Hepatocyte (in vitro differentiated cells): Measurements from ENCODE around the gene MACROH2A1. TPM values are rescaled to one million over a fixed set of nuclear protein-coding genes. Genes with fewer than 3 reads are reported as not detected.
A peak's percentile ranks its signal among the peaks of the same experiment; 100 is the strongest.

Experiments
- DNase-seq: peaks from one replicate; pipeline ENCODE4 v3.0.0-alpha.2; 2016; ENCODE audit warnings: low spot score
- H2AFZ ChIP-seq: fragments of 200-600 bp; sonication (generic); 2 replicates; pipeline ENCODE4 v1.6.0; 2016; ENCODE audit warnings: antibody characterized with exemption, mild to moderate bottlenecking
- H3K27ac ChIP-seq: fragments of 200-600 bp; sonication (generic); 2 replicates; pipeline ENCODE4 v1.5.1; 2016; ENCODE audit warnings: mild to moderate bottlenecking
- H3K27me3 ChIP-seq: fragments of 200-600 bp; sonication (generic); 2 replicates; pipeline ENCODE4 v1.6.1; 2016
- H3K36me3 ChIP-seq: fragments of 200-600 bp; sonication (generic); replicated peaks from 2 replicates; pipeline ENCODE4 v1.5.1; 2016; ENCODE audit warnings: low read depth; ENCODE audit not compliant: insufficient read depth
- H3K4me1 ChIP-seq: fragments of 200-600 bp; sonication (generic); 2 replicates; pipeline ENCODE4 v1.5.1; 2016; ENCODE audit warnings: mild to moderate bottlenecking, moderate library complexity; ENCODE audit not compliant: insufficient read depth
- H3K4me2 ChIP-seq: fragments of 200-600 bp; sonication (generic); 2 replicates; pipeline ENCODE4 v1.6.0; 2016
- H3K4me3 ChIP-seq: fragments of 200-600 bp; sonication (generic); 2 replicates; pipeline ENCODE4 v1.5.1; 2016; ENCODE audit warnings: mild to moderate bottlenecking
- H3K79me2 ChIP-seq: fragments of 200-600 bp; sonication (generic); 2 replicates; pipeline ENCODE4 v1.6.0; 2017; ENCODE audit warnings: mild to moderate bottlenecking
- H3K9me2 ChIP-seq: fragments of 200-600 bp; sonication (generic); replicated peaks from 2 replicates; pipeline ENCODE4 v1.6.0; 2017; ENCODE audit warnings: mild to moderate bottlenecking; ENCODE audit not compliant: insufficient read depth
- H3K9me3 ChIP-seq: fragments of 200-600 bp; sonication (generic); 2 replicates; pipeline ENCODE4 v1.5.1; 2016; ENCODE audit warnings: low read depth, mild to moderate bottlenecking
- H4K20me1 ChIP-seq: fragments of 200-600 bp; sonication (generic); 2 replicates; pipeline ENCODE4 v1.6.0; 2016; ENCODE audit warnings: mild to moderate bottlenecking; ENCODE audit not compliant: insufficient read depth, poor library complexity, severe bottlenecking
- CTCF ChIP-seq: fragments of 200-600 bp; sonication (generic); IDR thresholded peaks from 2 replicates; pipeline ENCODE4 v1.5.1; 2016; ENCODE audit warnings: antibody characterized with exemption, mild to moderate bottlenecking; ENCODE audit not compliant: poor library complexity
- EZH2 ChIP-seq: fragments of 200-600 bp; sonication (generic); IDR thresholded peaks from 2 replicates; pipeline ENCODE4 v1.6.1; 2016; ENCODE audit warnings: antibody characterized with exemption, mild to moderate bottlenecking, borderline replicate concordance
- EZH2phosphoT487 ChIP-seq: fragments of 200-600 bp; sonication (generic); IDR thresholded peaks from one replicate; pipeline ENCODE4 v1.6.1; 2018; ENCODE audit warnings: antibody characterized with exemption, mild to moderate bottlenecking, low read depth, moderate library complexity; ENCODE audit not compliant: unreplicated experiment, severe bottlenecking
- WGBS: methylation state at CpG from one replicate; pipeline ENCODE4 v1.1.6; 2016; ENCODE audit warnings: low lambda C conversion rate; ENCODE audit errors: missing lambda C conversion rate; 5-methylcytosine and 5-hydroxymethylcytosine counted together
- polyA plus RNA-seq: library from polyadenylated mRNA; unstranded; fragments of >200 nt; fragmentation: Nextera tagmentation; extraction: Ambion mirVana; gene quantifications from 2 replicates; pipeline ENCODE4 v1.2.1, GENCODE V29; 2016
- total RNA-seq: library from RNA; depleted of rRNA; stranded (reverse); fragments of >200 nt; gene quantifications from 2 replicates; pipeline ENCODE4 v1.2.3, GENCODE V29; 2014

MACROH2A1 gene
- total and polyA plus RNA-seq, 2 experiments from 2014 or later, result 198 to 304 TPM

DNA sequence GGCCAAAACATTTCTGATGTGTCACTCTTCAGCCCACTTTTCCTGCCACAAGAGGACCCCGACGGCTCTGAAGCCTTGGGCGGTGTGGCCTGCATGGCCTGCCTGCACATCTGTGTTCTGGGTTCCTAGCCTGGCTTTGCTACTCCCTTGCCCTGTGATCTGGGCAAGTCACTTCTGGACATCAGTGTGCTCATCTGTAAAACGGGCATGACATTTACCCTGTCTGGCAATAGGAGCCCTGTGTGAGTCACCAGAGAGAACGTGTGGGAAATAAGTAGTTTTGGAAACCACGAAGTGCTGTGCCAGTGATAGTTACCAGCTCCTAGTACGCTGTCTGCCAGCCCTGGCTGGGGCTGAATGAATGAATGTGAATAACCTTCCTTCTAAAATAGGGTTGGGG, 90.8 kb downstream of the MACROH2A1 start:
- no peaks in the 10 kb centered on the region for H3K27me3 ChIP-seq
- H4K20me1 ChIP-seq, result no peaks in the 10 kb centered on the region
- no peak overlapping the region for H3K4me3 ChIP-seq
- H3K9me3 ChIP-seq, result no peaks in the 10 kb centered on the region
- peak; percentile 8 for DNase-seq
- H3K36me3 ChIP-seq, result no peaks in the 10 kb centered on the region
- H2AFZ ChIP-seq, result no peak overlapping the region
- H3K9me2 ChIP-seq, result no peaks in the 10 kb centered on the region
- peak overlapping the region; percentile 54 for H3K4me2 ChIP-seq
- peaks cover 40% of the 10 kb centered on the region for H3K4me1 ChIP-seq
- TF ChIP-seq EZH2phosphoT487 (no peak), CTCF (no peak), EZH2 (no peak)
- peak overlapping the region; percentile 77 for H3K27ac ChIP-seq
- WGBS, result 83% methylated on average over 7 of the region's 7 CpGs
- H3K79me2 ChIP-seq, result no peaks in the 10 kb centered on the region

- Histone ChIP-seq H3K4me3 (no peak overlapping the region), H2AFZ (no peak overlapping the region), H3K9me3 (no peaks in the 10 kb centered on the region), H3K79me2 (no peaks in the 10 kb centered on the region), H3K36me3 (no peaks in the 10 kb centered on the region), H4K20me1 (no peaks in the 10 kb centered on the region), H3K4me2 (no peak overlapping the region), H3K9me2 (no peaks in the 10 kb centered on the region), H3K27me3 (no peaks in the 10 kb centered on the region), H3K27ac (peak overlapping the region; percentile 44), H3K4me1 (peaks cover 40% of the 10 kb centered on the region)
- DNase-seq, result peak; percentile 9
- WGBS, result 65% methylated on average over 23 of the region's 23 CpGs
- TF ChIP-seq EZH2 (no peak), EZH2phosphoT487 (no peak), CTCF (no peak)
Observed at GRCh38 chr5:135307143-135307903, 91.7 kb downstream of the MACROH2A1 start.

DNA sequence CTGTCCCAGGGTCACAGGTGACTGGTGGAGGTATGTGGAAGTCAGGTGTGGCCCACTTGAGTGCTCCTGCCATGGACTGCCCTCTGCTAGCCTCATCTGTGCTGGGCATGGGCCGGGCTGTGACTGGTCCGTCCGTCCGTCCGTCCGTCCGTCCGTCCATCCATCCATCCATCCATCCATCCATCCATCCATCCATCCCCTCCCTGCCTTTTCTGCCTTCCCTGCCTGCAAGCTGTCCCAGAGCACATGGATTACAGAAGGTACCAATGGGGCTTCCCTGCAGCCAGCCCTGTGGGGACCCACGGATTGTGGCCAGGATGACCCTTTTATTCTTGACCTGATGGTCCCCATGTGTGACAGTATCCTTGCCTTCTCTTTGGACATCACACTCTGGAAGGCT, 92.5 kb downstream of the MACROH2A1 start:
- no peak for DNase-seq
- Histone ChIP-seq H3K27me3 (no peaks in the 10 kb centered on the region), H3K79me2 (no peaks in the 10 kb centered on the region), H3K4me3 (no peak overlapping the region), H3K27ac (no peak overlapping the region), H3K4me1 (peaks cover 40% of the 10 kb centered on the region), H3K4me2 (no peak overlapping the region), H4K20me1 (no peaks in the 10 kb centered on the region), H3K36me3 (no peaks in the 10 kb centered on the region), H3K9me3 (no peaks in the 10 kb centered on the region), H3K9me2 (no peaks in the 10 kb centered on the region), H2AFZ (no peak overlapping the region)
- TF ChIP-seq EZH2, result no peak
- TF ChIP-seq EZH2phosphoT487, result no peak
- TF ChIP-seq CTCF, result no peak
- 98% methylated on average over 9 of the region's 9 CpGs for WGBS
